ENCODE measurements around the gene OR2T10. TPM values are rescaled to one million over a fixed set of nuclear protein-coding genes. Genes with fewer than 3 reads are reported as not detected.

The OR2T10 gene
- total and polyA plus RNA-seq, 2 of the 8 experiments (the other 6 are each of a cell fraction or from before 2014, with no cell fraction given): not detected

DNA sequence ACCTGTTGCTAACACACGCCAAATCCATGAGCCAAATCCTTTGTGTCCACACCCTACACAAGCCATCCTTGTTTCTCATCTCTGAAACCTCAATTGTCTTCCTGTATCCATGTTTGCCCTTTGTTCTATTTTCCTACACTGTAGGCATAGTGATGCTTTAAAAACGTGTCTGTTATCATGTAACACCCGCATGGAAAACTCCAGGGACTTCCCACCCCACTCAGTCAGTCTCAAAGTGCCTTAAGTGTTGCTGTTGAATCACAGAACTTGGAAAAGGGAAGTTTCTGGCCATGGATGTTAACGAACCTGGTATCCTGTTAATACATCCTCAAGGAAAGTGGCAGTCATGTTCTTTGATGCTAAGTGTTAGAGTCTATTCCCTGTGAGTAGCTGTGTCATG lies 27.7 kb upstream of the OR2T10 start:
- Histone ChIP-seq H4K8ac (ENCODE audit: extremely low read depth, insufficient read depth, low read length) (no peak overlapping the region), H2BK20ac (ENCODE audit: low read length) (no peak overlapping the region), H2BK12ac (ENCODE audit: low read depth, low read length) (no peak overlapping the region), H3K23ac (ENCODE audit: insufficient read length) (no peak overlapping the region), H3K23me2 (ENCODE audit: low read depth, low read length) (no peaks in the 10 kb centered on the region), H4K20me1 (replicated peaks in 1 of 2; ENCODE audit: control insufficient read depth in 1 of 2, insufficient read depth in 2 of 2, low read length in 2 of 2) (no peaks in the 10 kb centered on the region), H3K9me3 (ENCODE audit: insufficient read depth in 2 of 2, low read depth in 1 of 2, low read length in 1 of 2) (peaks cover 66 to 82% of the 10 kb centered on the region in 2 experiments), H4K5ac (ENCODE audit: insufficient read length, low read depth, low read length) (no peak overlapping the region), H3K27ac (ENCODE audit: low read depth, low read length) (no peak overlapping the region), H2BK120ac (replicated peaks; ENCODE audit: low read depth, low read length) (no peak overlapping the region), H2AFZ (ENCODE audit: low read length) (no peak overlapping the region), H3K79me1 (ENCODE audit: low read depth, low read length) (no peaks in the 10 kb centered on the region), H3K18ac (ENCODE audit: extremely low read depth, low read length) (no peak overlapping the region), H3K9ac (replicated peaks in 1 of 4; ENCODE audit: extremely low read depth in 1 of 4, low read depth in 3 of 4, low read length in 3 of 4) (no peak overlapping the region), H2AK5ac (ENCODE audit: low read depth, low read length) (no peak overlapping the region), H4K91ac (replicated peaks; ENCODE audit: insufficient read length, low read length) (no peak overlapping the region), H3K79me2 (ENCODE audit: control insufficient read depth in 1 of 2, insufficient read depth in 2 of 2, low read length in 2 of 2) (no peaks in the 10 kb centered on the region), H3K56ac (replicated peaks; ENCODE audit: insufficient read length, low read depth, low read length) (no peak overlapping the region), H3K4me3 (ENCODE audit: extremely low read depth in 1 of 4, insufficient read depth in 2 of 4, low read depth in 3 of 4, low read length in 4 of 4) (no peak overlapping the region), H2BK15ac (ENCODE audit: low read length) (no peak overlapping the region), H3K36me3 (ENCODE audit: control insufficient read depth in 2 of 4, insufficient read depth in 4 of 4, low read length in 3 of 4) (no peaks in the 10 kb centered on the region), H3K4me2 (ENCODE audit: insufficient read depth in 1 of 2, low read depth in 2 of 2, low read length in 2 of 2) (no peak overlapping the region), H3K27me3 (replicated peaks in 1 of 4; ENCODE audit: control insufficient read depth in 3 of 4, extremely low read depth in 1 of 4, insufficient read depth in 3 of 4, low read length in 3 of 4) (no peaks in the 10 kb centered on the region), H3K14ac (ENCODE audit: insufficient read length) (no peak overlapping the region), H3K4me1 (replicated peaks in 1 of 4; ENCODE audit: control insufficient read depth in 3 of 4, insufficient read depth in 4 of 4, low read length in 3 of 4) (no peaks in the 10 kb centered on the region), H2BK5ac (ENCODE audit: low read depth, low read length) (no peak overlapping the region), H3K4ac (replicated peaks; ENCODE audit: insufficient read length, low read depth, low read length) (no peak overlapping the region)
- DNase-seq (ENCODE audit: low read depth in 1 of 2, low spot score in 2 of 2): no peak
- POLR2A ChIA-PET (ENCODE audit: partially characterized antibody): interaction anchor here (0.8 kb wide), 1 partner anchor 196 kb away, joined by 3 read pairs; no protein-coding TSS in a partner anchor
- CTCF ChIA-PET (ENCODE audit: partially characterized antibody): no interaction called here
- no peak for FAIRE-seq
- WGBS, 2 experiments (ENCODE audit: extremely low coverage in 1 of 2, insufficient coverage in 1 of 2, insufficient read length in 1 of 2, insufficient replicate concordance in 2 of 2, low coverage in 1 of 2, low lambda C conversion rate in 2 of 2, missing lambda C conversion rate in 1 of 2): 53% methylated on average over 4 of the region's 4 CpGs; no CpG with 5 or more reads in 1 of the 2 experiments
- no peak for TF ChIP-seq CREB1 (IDR thresholded peaks at IDR 0.05)
- no peak for TF ChIP-seq CHD2 (IDR thresholded peaks at IDR 0.05; ENCODE audit: low read length)
- TF ChIP-seq NANOG (IDR thresholded peaks at IDR 0.05; ENCODE audit: insufficient read depth, low read depth, low read length, poor library complexity, severe bottlenecking): no peak
- TF ChIP-seq, protein P1, sequence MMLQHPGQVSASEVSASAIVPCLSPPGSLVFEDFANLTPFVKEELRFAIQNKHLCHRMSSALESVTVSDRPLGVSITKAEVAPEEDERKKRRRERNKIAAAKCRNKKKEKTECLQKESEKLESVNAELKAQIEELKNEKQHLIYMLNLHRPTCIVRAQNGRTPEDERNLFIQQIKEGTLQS (IDR thresholded peaks at IDR 0.05; ENCODE audit: insufficient read depth, low read depth, low read length): no peak
- TF ChIP-seq SP4 (IDR thresholded peaks at IDR 0.05; ENCODE audit: low read length): no peak
- no peak for TF ChIP-seq HDAC2 (IDR thresholded peaks at IDR 0.05; ENCODE audit: borderline replicate concordance in 1 of 2, low read depth in 2 of 2, low read length in 2 of 2)

Measured in H1 (cell line).